HG02970 (cell line): ENCODE data around the gene KRTAP5-2.

Experiments
- ATAC-seq: cut with Tn5 transposase; IDR thresholded peaks from one replicate; pipeline ENCODE4 v1.9.1; 2021; ENCODE audit warnings: mild to moderate bottlenecking, moderate library complexity, moderate number of reproducible peaks; ENCODE audit not compliant: unreplicated experiment, low FRiP score

The KRTAP5-2 gene

DNA sequence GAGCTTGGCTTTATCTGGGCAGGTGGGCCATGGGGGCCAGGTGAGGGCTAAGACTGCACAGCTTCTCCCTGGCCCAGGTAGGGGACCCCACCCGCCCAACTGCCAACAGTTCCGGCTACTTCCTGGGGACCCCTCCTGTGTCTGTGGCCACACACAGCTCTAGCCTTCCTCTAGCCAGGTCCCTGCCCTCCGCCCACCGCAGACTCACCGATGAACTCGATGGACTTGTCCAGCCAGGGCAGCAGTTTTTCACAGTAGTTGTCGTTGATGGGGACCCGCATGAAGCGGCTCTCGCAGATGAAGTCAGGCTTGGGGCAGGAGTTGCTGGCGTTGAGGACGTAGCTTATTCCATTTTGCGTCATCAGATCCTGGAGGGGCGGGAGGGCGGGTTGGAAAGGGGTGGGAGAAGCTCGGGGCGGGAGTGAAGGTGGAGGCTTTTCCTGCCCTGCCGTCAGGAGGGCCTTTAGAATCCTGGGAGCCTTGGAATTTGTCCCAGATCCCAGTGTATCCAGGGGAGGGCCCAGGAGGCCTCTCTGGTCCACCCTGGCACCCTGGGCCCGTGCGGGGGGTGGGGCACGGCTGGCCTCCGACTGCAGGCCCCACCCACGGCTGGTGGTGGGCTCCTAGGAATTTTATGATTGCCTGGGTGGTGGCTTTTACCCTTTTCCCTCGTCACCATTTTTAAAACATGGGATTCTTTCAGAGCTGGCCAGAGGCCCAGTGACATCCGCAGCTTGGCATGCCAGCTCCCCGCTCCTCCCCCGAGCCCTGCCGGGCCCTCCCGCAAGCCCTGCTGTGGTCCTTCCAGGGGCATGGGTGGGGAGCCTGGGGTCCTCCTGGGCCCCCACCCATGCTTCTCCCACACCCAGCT, 40.0 kb downstream of the KRTAP5-2 start:
- ATAC-seq = no peak

DNA sequence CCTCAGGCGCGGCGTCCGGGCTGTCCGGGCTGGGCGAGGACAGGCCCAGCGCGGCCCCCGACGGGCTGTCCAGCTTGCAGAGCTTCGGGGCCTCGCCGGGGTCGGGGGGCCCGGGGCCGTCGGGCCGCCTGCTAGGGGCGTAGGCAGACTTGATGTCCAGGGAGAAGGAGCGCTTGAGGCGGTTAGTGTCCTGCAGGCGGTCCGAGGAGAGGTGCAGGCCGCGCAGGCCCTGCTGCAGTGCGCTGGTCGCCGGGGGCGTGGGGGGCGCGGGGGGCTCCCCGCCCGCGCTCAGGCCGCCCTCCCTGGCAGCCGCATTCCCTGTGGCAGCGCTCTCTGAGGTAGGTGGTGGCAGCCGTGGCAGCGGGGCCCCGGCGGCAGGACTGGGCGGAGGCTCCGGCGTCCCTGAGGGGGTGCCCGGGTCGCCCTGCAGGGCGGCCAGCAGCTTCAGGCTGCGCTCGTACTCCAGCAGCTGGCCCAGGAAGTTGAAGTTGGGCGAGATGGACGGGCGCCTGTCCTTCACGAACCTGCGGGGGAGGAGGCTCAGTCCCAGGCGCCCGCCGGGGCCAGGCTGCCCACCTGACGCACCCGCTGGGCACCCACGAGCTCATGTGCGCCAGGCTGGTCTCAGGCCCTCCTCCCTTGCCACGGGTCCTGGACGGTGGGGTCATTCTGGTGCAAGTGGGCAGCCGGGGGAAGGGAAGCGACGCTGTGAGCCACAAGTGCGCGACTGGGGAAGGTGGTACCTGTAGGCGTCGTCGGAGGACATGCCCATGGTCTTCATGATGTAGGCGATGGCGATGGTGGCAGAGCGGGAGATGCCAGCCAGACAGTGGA, 40.8 kb downstream of the KRTAP5-2 start:
- no peak for ATAC-seq

- no peak for ATAC-seq
These were observed 41.7 kb downstream of the KRTAP5-2 start for GRCh38 chr11:1556278-1556902.

DNA sequence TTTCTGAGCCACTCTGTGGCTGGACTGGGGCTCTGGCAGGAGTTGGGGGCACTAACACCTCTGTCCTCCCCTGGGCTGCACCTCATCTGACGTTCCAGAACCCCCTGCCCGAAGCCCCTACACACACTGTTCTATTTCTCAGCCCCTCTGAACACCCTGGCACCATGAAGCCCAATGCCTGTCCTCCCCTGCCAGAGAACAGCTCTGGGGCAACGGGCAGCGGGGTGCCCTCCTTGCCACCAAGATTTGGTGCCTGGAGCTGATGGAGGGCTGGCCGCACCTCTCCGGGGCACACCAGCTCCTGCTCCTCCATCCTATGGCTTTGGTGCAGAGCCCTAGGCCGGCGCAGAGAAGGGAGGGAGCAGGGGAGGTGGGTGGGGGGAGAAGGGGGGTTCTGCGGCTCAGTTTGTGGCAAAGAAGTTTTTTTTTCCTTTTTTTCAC, 42.4 kb downstream of the KRTAP5-2 start:
- ATAC-seq = no peak

- ATAC-seq = no peak
These were observed 42.9 kb downstream of the KRTAP5-2 start for GRCh38 chr11:1554981-1555712.

- ATAC-seq = no peak
These were observed 44.1 kb downstream of the KRTAP5-2 start for GRCh38 chr11:1553808-1554594.

DNA sequence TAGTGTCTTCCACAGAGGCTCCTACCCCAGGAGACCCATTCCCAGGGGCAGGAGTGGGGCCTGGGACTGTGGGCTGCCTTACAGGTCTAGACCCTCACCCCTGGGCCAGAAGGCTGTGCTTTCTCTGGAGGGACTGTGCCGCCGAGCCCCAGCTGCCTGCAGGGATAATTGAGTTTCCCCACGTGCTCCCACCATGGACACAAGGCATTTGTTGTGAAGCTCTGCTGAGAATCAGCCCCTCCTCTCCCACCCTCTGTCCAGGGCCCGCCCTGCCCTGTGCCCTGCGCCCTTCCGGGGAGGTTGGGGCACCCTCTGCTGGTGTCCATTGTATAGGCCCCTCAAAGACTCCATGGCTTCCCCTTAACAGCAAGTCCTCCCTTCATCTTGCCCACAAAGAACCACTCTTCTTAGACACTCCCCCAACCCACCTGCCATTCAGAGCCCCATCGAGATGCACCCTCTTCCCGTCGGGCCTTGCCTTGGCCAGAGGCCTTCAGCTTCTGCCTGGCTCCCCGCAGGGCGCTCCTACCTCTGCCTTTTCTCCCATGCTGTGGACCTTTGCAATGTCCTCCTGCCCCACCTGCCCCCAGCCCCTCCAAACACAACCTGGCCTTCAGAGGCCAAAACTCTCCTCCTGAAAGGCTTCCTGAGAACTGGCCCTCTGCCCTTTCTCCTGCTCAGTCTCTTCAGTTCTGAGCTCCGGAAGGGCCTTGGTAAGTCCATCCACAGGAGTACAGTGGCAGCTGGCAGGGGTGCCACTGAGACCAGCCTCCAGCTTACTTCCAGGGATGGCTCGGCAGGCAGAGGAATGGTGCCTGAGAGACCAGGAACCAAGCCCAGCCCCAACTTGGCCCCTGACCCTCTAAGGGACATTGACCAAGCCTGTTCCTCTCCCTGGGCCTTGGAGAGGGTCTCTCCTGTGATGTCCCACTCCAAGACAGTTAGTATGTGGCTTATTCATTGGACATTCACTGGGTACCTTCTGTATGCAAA, 48.5 kb downstream of the KRTAP5-2 start:
- ATAC-seq = no peak

- no peak for ATAC-seq
These were observed 49.6 kb downstream of the KRTAP5-2 start for GRCh38 chr11:1548221-1549070.

- ATAC-seq = no peak
These were observed 50.5 kb downstream of the KRTAP5-2 start for GRCh38 chr11:1547467-1548098.
